ENCODE results near the gene DMBX1. TPM values are rescaled to one million over a fixed set of nuclear protein-coding genes. Genes with fewer than 3 reads are reported as not detected.
A peak's percentile ranks its signal among the peaks of the same experiment; 100 is the strongest.

The DMBX1 gene
- total and polyA plus RNA-seq, 9 donors, result 0.06 to 0.12 TPM; not detected in 7

DNA sequence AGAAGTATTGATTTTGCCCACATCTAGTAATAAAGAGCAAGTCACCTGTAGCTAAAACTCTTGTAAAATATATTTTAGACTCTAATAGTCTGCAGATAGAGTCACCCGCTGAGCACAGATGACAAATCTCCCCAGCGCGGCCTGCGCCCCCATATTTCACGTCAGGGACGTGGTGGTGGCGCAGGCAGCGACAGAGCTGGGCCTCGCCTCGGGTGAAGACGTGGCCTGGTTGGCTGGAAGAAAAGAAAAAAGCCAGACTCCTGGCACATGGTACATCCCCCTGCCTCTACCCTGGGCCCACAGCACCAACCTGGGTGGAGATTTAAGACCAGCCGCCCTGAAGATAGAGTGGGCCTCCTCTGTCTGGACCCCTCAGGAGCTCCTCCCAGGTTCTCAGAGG is 6.0 kb upstream of the DMBX1 start:
- WGBS (ENCODE audit: insufficient coverage), result 40% methylated on average over 2 of the region's 12 CpGs
- peaks cover 95% of the 10 kb centered on the region for H3K27me3 ChIP-seq (ENCODE audit: control insufficient read depth, insufficient read depth, low read length)
- no peak overlapping the region for H3K27ac ChIP-seq (ENCODE audit: low read length)

DNA sequence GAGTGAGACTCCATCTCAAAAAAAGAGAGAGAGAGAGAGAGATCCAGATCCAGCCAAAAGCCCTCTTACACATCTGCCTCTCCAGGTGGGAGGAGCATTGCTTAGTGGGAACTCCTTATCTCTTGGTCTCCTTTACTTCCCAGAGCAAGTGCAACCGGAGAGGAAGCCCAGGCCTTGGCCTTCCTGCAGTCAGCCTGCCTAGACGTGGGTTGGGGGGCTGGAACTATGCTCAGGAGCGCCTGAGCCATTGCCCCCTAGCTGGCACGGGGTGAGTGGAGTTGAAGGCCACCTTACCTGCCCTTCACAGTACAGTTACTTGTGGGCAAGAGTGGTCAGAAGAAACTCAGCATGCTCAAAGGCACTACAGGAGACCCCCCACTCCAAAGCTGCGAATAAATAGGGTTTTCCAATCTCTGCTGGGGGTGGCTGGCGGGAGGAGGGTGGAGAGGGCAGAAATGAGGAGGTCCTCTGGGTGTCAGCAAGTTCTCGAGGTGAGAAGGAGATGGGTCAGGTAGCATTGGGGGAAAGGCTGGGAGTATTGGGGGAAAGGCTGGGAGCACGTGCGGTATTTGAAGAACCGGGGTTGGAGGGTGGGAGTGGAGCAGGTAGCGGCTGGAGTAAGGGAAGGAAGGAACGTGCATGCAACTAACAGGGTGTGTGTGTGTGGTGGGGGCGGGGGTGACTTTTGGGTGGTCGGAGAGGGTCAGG is 4.7 kb upstream of the DMBX1 start:
- WGBS (ENCODE audit: insufficient coverage), result 5% methylated on average over 9 of the region's 14 CpGs
- Histone ChIP-seq H3K27me3 (ENCODE audit: control insufficient read depth, insufficient read depth, low read length) (peaks cover 95% of the 10 kb centered on the region), H3K36me3 (ENCODE audit: control insufficient read depth, insufficient read depth, low read length) (no peaks in the 10 kb centered on the region), H3K4me3 (ENCODE audit: low read length) (no peak overlapping the region), H3K9me3 (replicated peaks; ENCODE audit: control insufficient read depth, low read depth, low read length) (no peaks in the 10 kb centered on the region), H3K4me1 (ENCODE audit: control insufficient read depth, insufficient read depth, low read length) (peaks cover 12% of the 10 kb centered on the region), H3K27ac (ENCODE audit: low read length) (no peak overlapping the region)
- no peak for DNase-seq

More for the DNA sequence above, 6.0 kb upstream of the DMBX1 start:
- Histone ChIP-seq H3K9me3 (replicated peaks; ENCODE audit: control insufficient read depth, low read depth, low read length) (no peaks in the 10 kb centered on the region), H3K36me3 (ENCODE audit: control insufficient read depth, insufficient read depth, low read length) (no peaks in the 10 kb centered on the region), H3K4me3 (ENCODE audit: low read length) (no peak overlapping the region), H3K4me1 (ENCODE audit: control insufficient read depth, insufficient read depth, low read length) (peaks cover 4% of the 10 kb centered on the region)
- DNase-seq, result no peak

DNA sequence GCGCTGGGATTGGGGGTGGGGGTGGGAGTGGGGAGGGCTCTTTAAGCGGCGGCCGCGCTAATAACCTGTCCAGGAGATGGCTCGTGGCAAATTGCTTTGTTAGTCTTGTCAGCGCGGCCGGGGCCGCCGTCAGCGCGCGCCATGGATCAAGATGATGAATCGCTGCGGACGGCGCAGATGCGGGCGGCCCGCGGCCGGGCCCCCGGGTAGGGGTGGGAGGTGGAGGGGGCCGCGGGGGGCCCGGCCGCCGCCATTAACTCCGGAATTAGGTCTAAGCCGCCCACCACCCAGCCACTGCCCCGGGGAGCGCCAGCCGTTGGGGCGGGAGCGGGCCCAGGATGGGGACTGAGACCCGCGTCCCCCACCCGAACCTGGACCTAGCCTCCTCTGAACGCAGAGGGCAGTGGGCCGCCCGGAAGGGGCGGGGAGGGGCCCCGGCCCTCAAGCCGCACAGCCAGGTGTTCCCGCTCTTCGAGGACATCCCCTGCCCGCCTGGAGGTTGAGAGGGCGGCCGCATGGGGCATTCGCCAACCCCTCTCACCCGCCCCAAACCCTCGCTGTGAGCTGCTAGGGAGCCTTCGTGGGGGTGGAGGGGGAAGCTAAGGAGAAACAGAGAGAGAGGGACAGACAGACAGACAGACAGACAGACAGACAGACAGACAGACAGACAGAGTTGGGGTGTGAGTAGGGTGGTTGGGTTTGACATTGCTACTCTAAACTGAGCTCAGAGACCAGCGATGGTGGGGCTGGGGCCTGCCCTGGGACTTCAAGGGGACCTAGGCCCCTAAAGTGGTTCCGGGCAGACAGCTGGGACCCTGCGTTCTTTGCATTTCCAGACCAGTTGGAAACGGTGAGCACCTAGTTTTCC is 3.8 kb upstream of the DMBX1 start:
- Histone ChIP-seq H3K4me1 (ENCODE audit: control insufficient read depth, insufficient read depth, low read length) (peaks cover 18% of the 10 kb centered on the region), H3K27ac (ENCODE audit: low read length) (no peak overlapping the region), H3K27me3 (ENCODE audit: control insufficient read depth, insufficient read depth, low read length) (peaks cover 97% of the 10 kb centered on the region), H3K4me3 (ENCODE audit: low read length) (no peak overlapping the region), H3K36me3 (ENCODE audit: control insufficient read depth, insufficient read depth, low read length) (no peaks in the 10 kb centered on the region), H3K9me3 (replicated peaks; ENCODE audit: control insufficient read depth, low read depth, low read length) (no peaks in the 10 kb centered on the region)
- WGBS (ENCODE audit: insufficient coverage), result 5% methylated on average over 26 of the region's 58 CpGs
- no peak for DNase-seq

DNA sequence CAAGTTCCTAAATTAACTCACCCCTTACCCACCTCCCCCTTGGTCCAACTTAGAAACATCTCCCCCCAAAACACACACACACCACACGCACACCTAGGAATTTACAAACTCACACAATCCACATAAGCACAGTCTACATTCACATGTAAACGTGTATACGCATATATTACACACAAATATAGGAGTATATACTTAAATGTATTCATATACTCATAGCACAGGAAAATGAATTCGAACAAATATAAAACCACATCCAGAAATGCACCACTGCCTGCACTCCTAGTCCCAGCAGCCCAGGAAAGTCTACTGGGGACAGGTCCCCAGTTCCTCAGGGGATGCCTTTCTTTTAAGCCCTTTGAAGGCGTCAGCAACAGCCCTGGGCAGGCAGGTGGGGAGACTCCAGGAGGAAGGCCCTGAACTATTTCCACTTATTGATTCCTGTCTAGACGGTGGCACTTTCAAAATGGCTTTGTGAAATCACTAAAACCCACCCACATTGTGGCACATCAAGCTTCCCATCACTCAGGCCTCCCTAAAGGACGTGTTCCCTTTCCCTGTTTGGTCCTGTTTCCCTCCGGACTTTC is 3.1 kb upstream of the DMBX1 start:
- WGBS (ENCODE audit: insufficient coverage), result 52% methylated on average over 4 of the region's 8 CpGs
- peaks cover 97% of the 10 kb centered on the region for H3K27me3 ChIP-seq (ENCODE audit: control insufficient read depth, insufficient read depth, low read length)
- no peaks in the 10 kb centered on the region for H3K36me3 ChIP-seq (ENCODE audit: control insufficient read depth, insufficient read depth, low read length)
- DNase-seq, result no peak
- H3K4me1 ChIP-seq (ENCODE audit: control insufficient read depth, insufficient read depth, low read length), result peaks cover 18% of the 10 kb centered on the region
- H3K9me3 ChIP-seq (replicated peaks; ENCODE audit: control insufficient read depth, low read depth, low read length), result no peaks in the 10 kb centered on the region
- no peak overlapping the region for H3K4me3 ChIP-seq (ENCODE audit: low read length)
- H3K27ac ChIP-seq (ENCODE audit: low read length), result no peak overlapping the region

DNA sequence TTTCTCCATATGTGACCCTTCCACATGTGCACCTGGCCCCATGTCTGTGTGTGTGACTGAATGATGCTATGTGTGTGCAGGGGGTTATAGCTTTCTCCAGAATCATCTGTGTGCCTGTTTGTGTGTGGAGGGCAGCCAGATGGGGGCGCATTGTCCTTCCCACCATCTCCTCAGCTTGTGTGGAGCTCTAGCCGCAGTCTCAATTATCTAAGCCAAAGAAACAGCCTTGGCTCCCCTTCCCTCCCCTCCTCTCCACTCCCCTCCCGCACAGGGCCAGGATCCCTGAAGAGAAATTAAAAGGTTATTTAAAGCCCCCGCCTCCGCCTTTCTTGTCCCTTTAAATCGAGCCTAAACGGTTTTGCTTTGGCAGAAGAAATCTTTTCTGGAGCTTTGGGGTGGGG is 1.8 kb upstream of the DMBX1 start:
- WGBS (ENCODE audit: insufficient coverage), result 0% methylated on average over 1 of the region's 7 CpGs
- H3K4me3 ChIP-seq (ENCODE audit: low read length), result no peak overlapping the region
- peaks cover 18% of the 10 kb centered on the region for H3K4me1 ChIP-seq (ENCODE audit: control insufficient read depth, insufficient read depth, low read length)
- H3K9me3 ChIP-seq (replicated peaks; ENCODE audit: control insufficient read depth, low read depth, low read length), result no peaks in the 10 kb centered on the region
- H3K27ac ChIP-seq (ENCODE audit: low read length), result no peak overlapping the region
- H3K27me3 ChIP-seq (ENCODE audit: control insufficient read depth, insufficient read depth, low read length), result peaks cover 100% of the 10 kb centered on the region
- no peaks in the 10 kb centered on the region for H3K36me3 ChIP-seq (ENCODE audit: control insufficient read depth, insufficient read depth, low read length)
- peak; percentile 28 for DNase-seq

DNA sequence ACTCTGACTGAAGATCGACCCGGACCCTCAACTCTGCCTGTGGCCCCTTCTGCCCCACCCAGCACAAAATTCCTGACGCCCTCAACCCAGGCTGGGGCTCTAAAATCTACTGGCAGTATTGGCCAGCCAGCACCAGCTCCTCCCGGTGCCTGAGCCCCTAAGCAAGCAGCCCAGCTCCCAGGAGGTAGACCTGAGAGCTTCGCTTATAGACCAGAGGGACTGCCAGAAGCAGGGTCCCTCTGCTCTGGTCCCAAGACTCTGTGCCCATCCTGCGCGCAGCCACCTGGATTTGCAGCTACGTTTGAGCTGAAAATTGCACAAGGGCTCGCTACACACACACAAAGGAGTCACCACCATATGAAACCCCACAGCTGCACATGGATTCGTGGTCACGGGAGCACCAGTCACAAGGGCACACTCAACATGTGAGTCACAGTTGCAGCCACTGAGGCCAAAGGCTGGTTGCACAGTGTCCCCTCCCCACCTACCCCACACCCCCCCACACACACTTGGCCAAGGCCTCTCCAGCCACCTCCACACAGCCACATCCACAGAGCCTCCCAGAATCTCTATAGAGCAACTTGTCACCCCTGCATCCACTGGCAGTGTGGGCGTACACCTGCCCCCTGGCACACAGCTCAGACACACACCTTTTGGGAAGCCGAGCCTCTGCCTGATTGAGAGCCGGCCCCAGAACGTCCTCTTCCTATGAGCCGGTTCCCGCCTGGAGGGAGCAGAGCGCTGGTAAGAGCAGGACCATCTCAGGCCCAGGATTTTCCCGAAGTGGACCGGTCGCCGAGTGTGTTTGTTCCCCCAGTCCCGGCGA is 1.1 kb upstream of the DMBX1 start:
- Histone ChIP-seq H3K27ac (ENCODE audit: low read length) (no peak overlapping the region), H3K4me3 (ENCODE audit: low read length) (no peak overlapping the region), H3K36me3 (ENCODE audit: control insufficient read depth, insufficient read depth, low read length) (no peaks in the 10 kb centered on the region), H3K9me3 (replicated peaks; ENCODE audit: control insufficient read depth, low read depth, low read length) (no peaks in the 10 kb centered on the region), H3K4me1 (ENCODE audit: control insufficient read depth, insufficient read depth, low read length) (peaks cover 18% of the 10 kb centered on the region), H3K27me3 (ENCODE audit: control insufficient read depth, insufficient read depth, low read length) (peaks cover 100% of the 10 kb centered on the region)
- no peak for DNase-seq
- 4% methylated on average over 21 of the region's 24 CpGs for WGBS (ENCODE audit: insufficient coverage)

DNA sequence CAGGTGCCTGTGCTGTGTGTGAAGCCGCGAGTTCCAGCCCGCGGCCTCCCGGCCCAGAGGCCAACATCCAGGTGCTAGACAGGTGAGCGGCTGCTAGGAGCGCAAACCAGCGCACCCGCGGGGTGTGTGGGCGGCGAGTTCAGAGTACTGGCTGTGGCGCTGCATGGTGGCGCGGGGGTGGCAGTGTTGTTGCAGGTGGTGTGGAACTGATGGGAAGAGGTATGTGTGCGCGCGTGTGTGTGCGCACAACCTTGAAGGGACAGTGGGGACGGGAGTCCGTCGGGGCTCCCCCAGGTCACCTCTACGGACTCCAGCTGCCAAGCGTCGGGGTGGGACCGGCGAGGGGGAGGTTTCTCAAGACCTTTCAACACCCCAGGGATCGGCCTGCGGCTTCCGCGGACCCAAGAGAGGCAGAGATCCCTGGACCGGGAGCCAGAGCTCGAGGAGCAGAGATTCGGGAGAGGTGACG is 433 bp upstream of the DMBX1 start:
- H3K9me3 ChIP-seq (replicated peaks; ENCODE audit: control insufficient read depth, low read depth, low read length), result no peaks in the 10 kb centered on the region
- H3K36me3 ChIP-seq (ENCODE audit: control insufficient read depth, insufficient read depth, low read length), result no peaks in the 10 kb centered on the region
- DNase-seq, result no peak
- no peak overlapping the region for H3K4me3 ChIP-seq (ENCODE audit: low read length)
- no peak overlapping the region for H3K27ac ChIP-seq (ENCODE audit: low read length)
- peaks cover 100% of the 10 kb centered on the region for H3K27me3 ChIP-seq (ENCODE audit: control insufficient read depth, insufficient read depth, low read length)
- H3K4me1 ChIP-seq (ENCODE audit: control insufficient read depth, insufficient read depth, low read length), result peaks cover 18% of the 10 kb centered on the region
- WGBS (ENCODE audit: insufficient coverage), result 2% methylated on average over 28 of the region's 35 CpGs

DNA sequence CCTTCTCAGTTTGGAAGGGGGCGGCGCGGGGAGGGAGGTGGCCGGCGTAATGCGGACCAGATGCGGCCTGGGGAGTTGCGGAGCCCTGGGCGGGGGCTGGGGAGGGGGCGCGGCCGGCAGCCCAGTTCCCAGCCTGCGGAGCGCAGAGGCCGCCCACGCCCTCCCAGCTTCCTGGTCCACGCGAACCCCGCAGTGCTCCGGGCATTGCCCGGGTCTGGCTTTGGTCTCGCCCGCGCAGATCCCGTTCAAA is 695 bp downstream of the DMBX1 start:
- Histone ChIP-seq H3K27me3 (ENCODE audit: control insufficient read depth, insufficient read depth, low read length) (peaks cover 100% of the 10 kb centered on the region), H3K4me1 (ENCODE audit: control insufficient read depth, insufficient read depth, low read length) (peaks cover 18% of the 10 kb centered on the region), H3K9me3 (replicated peaks; ENCODE audit: control insufficient read depth, low read depth, low read length) (no peaks in the 10 kb centered on the region), H3K4me3 (ENCODE audit: low read length) (no peak overlapping the region), H3K27ac (ENCODE audit: low read length) (no peak overlapping the region), H3K36me3 (ENCODE audit: control insufficient read depth, insufficient read depth, low read length) (no peaks in the 10 kb centered on the region)
- under 1% methylated on average over 23 of the region's 25 CpGs for WGBS (ENCODE audit: insufficient coverage)
- peak; percentile 18 for DNase-seq

DNA sequence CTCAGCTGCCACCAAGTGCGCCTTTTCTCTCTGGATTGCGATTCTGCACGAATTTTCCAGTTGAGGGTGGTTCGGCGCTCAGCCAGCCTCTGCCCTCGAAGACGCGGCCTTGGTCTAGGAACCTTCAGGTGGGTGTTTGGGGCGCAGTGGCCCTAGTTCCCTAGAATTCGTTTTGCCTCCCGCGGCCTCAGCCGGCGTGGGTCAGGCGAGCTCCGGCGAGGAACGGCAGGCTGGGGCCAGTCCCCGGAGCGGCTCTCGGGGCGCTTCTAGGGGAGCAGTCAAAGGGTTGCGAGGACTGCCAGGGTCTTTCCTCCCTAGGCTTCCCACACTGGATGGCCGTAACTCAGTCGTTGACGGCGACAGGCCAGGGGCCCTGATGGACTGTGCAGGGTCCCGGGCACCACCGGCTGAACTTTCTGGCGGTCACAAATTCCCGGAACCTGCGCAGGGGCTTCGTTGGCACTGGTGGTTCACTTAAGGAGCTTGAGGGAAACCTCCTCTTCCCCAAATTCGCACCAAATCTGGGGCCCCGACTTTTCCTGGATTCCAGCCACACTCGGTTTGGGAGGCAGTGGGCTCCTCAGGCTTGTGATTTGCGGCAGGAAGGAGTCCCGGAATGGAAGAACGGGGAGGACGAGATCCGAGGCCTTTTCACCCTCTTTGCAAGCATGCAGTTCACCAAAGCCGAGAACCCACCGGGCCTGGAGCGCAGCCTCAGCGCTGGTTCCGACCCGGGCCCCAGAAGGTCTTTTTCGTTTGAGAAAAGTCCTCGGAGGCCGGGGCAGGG is 1.2 kb downstream of the DMBX1 start:
- peaks cover 100% of the 10 kb centered on the region for H3K27me3 ChIP-seq (ENCODE audit: control insufficient read depth, insufficient read depth, low read length)
- peaks cover 16% of the 10 kb centered on the region for H3K4me1 ChIP-seq (ENCODE audit: control insufficient read depth, insufficient read depth, low read length)
- no peak for DNase-seq
- 4% methylated on average over 43 of the region's 50 CpGs for WGBS (ENCODE audit: insufficient coverage)
- H3K36me3 ChIP-seq (ENCODE audit: control insufficient read depth, insufficient read depth, low read length), result no peaks in the 10 kb centered on the region
- H3K9me3 ChIP-seq (replicated peaks; ENCODE audit: control insufficient read depth, low read depth, low read length), result no peaks in the 10 kb centered on the region
- no peak overlapping the region for H3K27ac ChIP-seq (ENCODE audit: low read length)
- H3K4me3 ChIP-seq (ENCODE audit: low read length), result no peak overlapping the region
